Cardiac septum (tissue), 1 donor: ENCODE results near the gene ZNF385C. TPM values are rescaled to one million over a fixed set of nuclear protein-coding genes. Genes with fewer than 3 reads are reported as not detected.

Source experiments
- total RNA-seq: library from RNA; stranded (reverse); fragmentation: NEBNext Ultra II Directional; extraction: Animal tissue kit (Norgen Biotek cat#: 25700); gene quantifications from one replicate; pipeline ENCODE4 v1.2.1, GENCODE V29; 2021
- donor health status: DM: no; HTN: no; CAD: no.

Gene ZNF385C
- total RNA-seq, 1 donor from 2014 or later, result 0.13 TPM

Other genes starting within 250 kb of the ZNF385C start
- 5.1 TPM for gene KLHL11, start 233.1 kb downstream of the ZNF385C start, total RNA-seq
- gene ACLY, start 179.5 kb downstream of the ZNF385C start, total RNA-seq, result 33.6 TPM
- 0.54 TPM for gene ODAD4, start 167.9 kb downstream of the ZNF385C start, total RNA-seq
- gene CNP, start 131.7 kb downstream of the ZNF385C start, total RNA-seq, result 24.2 TPM
- gene DNAJC7, start 81.0 kb downstream of the ZNF385C start, total RNA-seq, result 77.4 TPM
- 50.7 TPM for gene NKIRAS2, start 78.4 kb downstream of the ZNF385C start, total RNA-seq
- 0.43 TPM for gene C17orf113, start 47.9 kb downstream of the ZNF385C start, total RNA-seq
- gene DHX58, start 14.2 kb upstream of the ZNF385C start, total RNA-seq, result 4.5 TPM
- gene KAT2A, start 22.9 kb upstream of the ZNF385C start, total RNA-seq, result 17.3 TPM
- not detected for gene HSPB9, start 24.3 kb upstream of the ZNF385C start, total RNA-seq
- gene RAB5C, start 56.5 kb upstream of the ZNF385C start, total RNA-seq, result 43.9 TPM
- not detected for gene KCNH4, start 82.7 kb upstream of the ZNF385C start, total RNA-seq
- not detected for gene HCRT, start 87.0 kb upstream of the ZNF385C start, total RNA-seq
- gene GHDC, start 96.0 kb upstream of the ZNF385C start, total RNA-seq, result 6.0 TPM
- 32.8 TPM for gene STAT5B, start 177.9 kb upstream of the ZNF385C start, total RNA-seq
- gene STAT5A, start 190.0 kb upstream of the ZNF385C start, total RNA-seq, result 12.1 TPM